Endometrial microvascular endothelial cells (primary cell): Measurements from ENCODE around the gene GSS. TPM values are rescaled to one million over a fixed set of nuclear protein-coding genes. Genes with fewer than 3 reads are reported as not detected.
"Not testable (repeated sequence)": the region's sequence is repeated elsewhere in the genome, so short reads cannot be mapped to it uniquely, and the experiment has no call there.

ENCODE experiments used
- in situ Hi-C: cut with HindIII; loops from 2 replicates; pipeline ENCODE4 v1.10.0; 2017; ENCODE audit warnings: low sequenced_read_pairs, low pct_unique_long_range_greater_than_20kb; ENCODE audit errors: inconsistent ontology term
- total RNA-seq: library from RNA; depleted of rRNA; stranded (reverse); fragments of >200 nt; gene quantifications from one replicate; pipeline ENCODE4 v1.2.3, GENCODE V29; 2015; ENCODE audit errors: inconsistent ontology term

GSS gene
- total RNA-seq, 1 donor from 2014 or later, result 141 TPM

- in situ Hi-C loops, result no loop called here
Observed at GRCh38 chr20:34925341-34925740, 30.3 kb downstream of the GSS start.

GRCh38 chr20:34923414-34923813 lies 32.2 kb downstream of the GSS start:
- in situ Hi-C loops, result no loop called here

- in situ Hi-C loops, result no loop called here
Observed at GRCh38 chr20:34922654-34923381, 32.8 kb downstream of the GSS start.

- in situ Hi-C loops, result no loop called here
Observed at GRCh38 chr20:34921436-34921835, 34.2 kb downstream of the GSS start.

GRCh38 chr20:34920055-34920454 lies 35.6 kb downstream of the GSS start:
- in situ Hi-C loops, result no loop called here

- in situ Hi-C loops, result no loop called here
Observed at GRCh38 chr20:34916774-34917354, 38.7 kb downstream of the GSS start.

GRCh38 chr20:34915749-34916455 lies 39.7 kb downstream of the GSS start:
- in situ Hi-C loops, result no loop called here

- in situ Hi-C loops, result no loop called here
Observed at GRCh38 chr20:34915131-34915530, 40.5 kb downstream of the GSS start.

GRCh38 chr20:34907616-34908469 lies 47.8 kb downstream of the GSS start:
- in situ Hi-C loops, result no loop called here

- in situ Hi-C loops, result no loop called here
Observed at GRCh38 chr20:34904202-34904621, 51.4 kb downstream of the GSS start.

GRCh38 chr20:34898731-34899130 lies 56.9 kb downstream of the GSS start:
- in situ Hi-C loops, result not testable (repeated sequence)

GRCh38 chr20:34898129-34898528 lies 57.5 kb downstream of the GSS start:
- in situ Hi-C loops, result not testable (repeated sequence)

GRCh38 chr20:34896086-34896621 lies 59.5 kb downstream of the GSS start:
- in situ Hi-C loops, result no loop called here

GRCh38 chr20:34895465-34895864 lies 60.1 kb downstream of the GSS start:
- in situ Hi-C loops, result no loop called here

GRCh38 chr20:34894723-34895122 lies 60.9 kb downstream of the GSS start:
- in situ Hi-C loops, result no loop called here

GRCh38 chr20:34892671-34893070 lies 62.9 kb downstream of the GSS start:
- in situ Hi-C loops, result no loop called here

- in situ Hi-C loops, result no loop called here
Observed at GRCh38 chr20:34891166-34892062, 64.2 kb downstream of the GSS start.

GRCh38 chr20:34888468-34888867 lies 67.1 kb downstream of the GSS start:
- in situ Hi-C loops, result no loop called here
